CD4-positive, alpha-beta T cell (primary cell): ENCODE data around the gene THSD7B. TPM values are rescaled to one million over a fixed set of nuclear protein-coding genes. Genes with fewer than 3 reads are reported as not detected.

ENCODE experiments used
- ATAC-seq: fragments of 200-7000 bp; cut with Tn5 transposase; one replicate; pipeline ENCODE4 v1.10.0; 2022; ENCODE audit warnings: mild to moderate bottlenecking; ENCODE audit not compliant: poor library complexity
- CTCF ChIA-PET: fragments of 350-600 bp; sonication (Branson Sonifier 250); formaldehyde crosslinking; loops from one replicate; lab custom pipeline; 2021; ENCODE audit warnings: antibody characterized with exemption, inconsistent platforms; lab: Charles Lee
- POLR2A ChIA-PET: fragments of 350-600 bp; sonication (Branson Sonifier 250); formaldehyde crosslinking; loops from one replicate; lab custom pipeline; 2021; ENCODE audit warnings: antibody characterized with exemption, inconsistent platforms; lab: Charles Lee
- DNase-seq, 14 experiments: peaks; one replicate each; pipeline ENCODE4 v3.0.0-alpha.2; 2013 to 2020; ENCODE audit warnings: mixed read lengths in 2 of 14
- H3K27ac ChIP-seq, 2 donors: one replicate each; pipeline versions ENCODE4 v1.5.1 to v1.7.0; 2013; ENCODE audit warnings: low read length in 2 of 2, low read depth in 1 of 2, mild to moderate bottlenecking in 1 of 2
- H3K27me3 ChIP-seq, 2 experiments: 1 replicate in 1 of 2; 2 replicates in 1 of 2; pipeline versions ENCODE4 v1.6.1 to v1.7.0; 2013; ENCODE audit warnings: low read length in 2 of 2, control low read depth in 1 of 2, mild to moderate bottlenecking in 1 of 2, moderate library complexity in 1 of 2; ENCODE audit not compliant: insufficient read depth in 2 of 2, control insufficient read depth in 1 of 2
- H3K36me3 ChIP-seq: one replicate; pipeline ENCODE4 v1.6.1; 2013; ENCODE audit warnings: low read length, control low read depth; ENCODE audit not compliant: insufficient read depth
- H3K4me1 ChIP-seq: one replicate; pipeline ENCODE4 v1.6.1; 2013; ENCODE audit warnings: low read length, control low read depth; ENCODE audit not compliant: insufficient read depth
- H3K4me3 ChIP-seq: one replicate; pipeline ENCODE4 v1.5.1; 2013; ENCODE audit warnings: mild to moderate bottlenecking, low read length, moderate library complexity
- H3K9me3 ChIP-seq, 2 experiments: 1 replicate in 1 of 2; 2 replicates in 1 of 2; pipeline versions ENCODE4 v1.6.1 to v1.7.0; 2013; ENCODE audit warnings: low read length in 2 of 2, mild to moderate bottlenecking in 2 of 2, control low read depth in 1 of 2, moderate library complexity in 1 of 2; ENCODE audit not compliant: control insufficient read depth in 1 of 2, insufficient read depth in 1 of 2
- H3K27ac Mint-ChIP-seq: one replicate; pipeline ENCODE4 v1.8.0; 2020; ENCODE audit warnings: mixed read lengths
- H3K27me3 Mint-ChIP-seq: one replicate; pipeline ENCODE4 v1.8.0; 2021; ENCODE audit warnings: mixed read lengths
- H3K36me3 Mint-ChIP-seq: one replicate; pipeline ENCODE4 v1.8.0; 2021; ENCODE audit warnings: low read depth, mixed read lengths
- H3K4me1 Mint-ChIP-seq: one replicate; pipeline ENCODE4 v1.8.0; 2021; ENCODE audit warnings: low read depth, mixed read lengths
- H3K4me3 Mint-ChIP-seq: one replicate; pipeline ENCODE4 v1.8.0; 2020; ENCODE audit warnings: mild to moderate bottlenecking, mixed read lengths
- H3K9me3 Mint-ChIP-seq: one replicate; pipeline ENCODE4 v1.8.0; 2020; ENCODE audit warnings: mixed read lengths
- intact Hi-C, 2 experiments: fragments of 100-400 bp; cut with DNase I in 1 of 2; cut with micrococcal nuclease in 1 of 2; formaldehyde crosslinking; loops; one replicate each; pipeline versions ENCODE4 v1.15.1 to v1.9.0; 2023 to 2025; cut with DNase I, micrococcal nuclease
- total RNA-seq, 174 experiments: library from RNA in 2 of 174; stranded (reverse) in 2 of 174; gene quantifications; one replicate each; pipeline ENCODE4 v1.2.3 and lab custom pipeline; 2021 to 2026
- TF ChIP-seq, protein P1 (sequence below): fragments of 200-600 bp; IDR thresholded peaks from one replicate; pipeline ENCODE4 v1.8.0; 2022; ENCODE audit warnings: antibody characterized with exemption, mild to moderate bottlenecking

THSD7B gene
- total RNA-seq, 2 experiments from 2014 or later: not detected

DNA sequence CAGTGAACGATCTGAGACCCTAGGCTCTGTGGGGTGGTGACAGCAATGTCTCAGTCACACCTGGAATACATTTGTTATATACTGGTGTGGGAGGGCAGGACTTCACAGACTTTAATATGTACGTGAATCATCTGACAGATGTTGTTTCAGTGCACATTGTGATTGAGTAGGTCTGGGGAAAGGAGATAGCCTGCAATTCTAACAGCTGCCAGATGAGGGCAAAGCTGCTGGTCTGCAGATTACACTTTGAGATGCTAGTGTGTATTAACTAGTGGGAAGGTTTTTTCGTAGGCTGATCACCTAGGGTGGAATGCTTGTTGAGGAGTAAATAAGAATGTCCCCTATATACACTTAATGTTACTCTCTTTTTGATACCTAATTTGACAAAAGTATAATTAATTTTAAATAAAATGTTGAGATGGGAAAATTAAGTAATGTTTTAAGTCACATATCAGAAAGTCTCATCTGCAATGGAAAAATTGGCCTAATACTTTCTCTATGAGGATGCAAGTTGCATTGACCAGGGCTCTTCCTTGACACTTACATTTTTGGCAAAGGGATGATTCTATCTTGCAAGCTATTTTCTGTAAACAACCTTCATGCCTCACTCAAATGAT is 702.0 kb downstream of the THSD7B start:
- Histone ChIP-seq H3K27me3 (no peaks in the 10 kb centered on the region), H3K9me3 (no peaks in the 10 kb centered on the region), H3K36me3 (no peaks in the 10 kb centered on the region), H3K4me1 (no peaks in the 10 kb centered on the region), H3K27ac (no peak overlapping the region), H3K4me3 (no peak overlapping the region)
- TF ChIP-seq, protein P1, sequence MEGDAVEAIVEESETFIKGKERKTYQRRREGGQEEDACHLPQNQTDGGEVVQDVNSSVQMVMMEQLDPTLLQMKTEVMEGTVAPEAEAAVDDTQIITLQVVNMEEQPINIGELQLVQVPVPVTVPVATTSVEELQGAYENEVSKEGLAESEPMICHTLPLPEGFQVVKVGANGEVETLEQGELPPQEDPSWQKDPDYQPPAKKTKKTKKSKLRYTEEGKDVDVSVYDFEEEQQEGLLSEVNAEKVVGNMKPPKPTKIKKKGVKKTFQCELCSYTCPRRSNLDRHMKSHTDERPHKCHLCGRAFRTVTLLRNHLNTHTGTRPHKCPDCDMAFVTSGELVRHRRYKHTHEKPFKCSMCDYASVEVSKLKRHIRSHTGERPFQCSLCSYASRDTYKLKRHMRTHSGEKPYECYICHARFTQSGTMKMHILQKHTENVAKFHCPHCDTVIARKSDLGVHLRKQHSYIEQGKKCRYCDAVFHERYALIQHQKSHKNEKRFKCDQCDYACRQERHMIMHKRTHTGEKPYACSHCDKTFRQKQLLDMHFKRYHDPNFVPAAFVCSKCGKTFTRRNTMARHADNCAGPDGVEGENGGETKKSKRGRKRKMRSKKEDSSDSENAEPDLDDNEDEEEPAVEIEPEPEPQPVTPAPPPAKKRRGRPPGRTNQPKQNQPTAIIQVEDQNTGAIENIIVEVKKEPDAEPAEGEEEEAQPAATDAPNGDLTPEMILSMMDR: no peak
- CTCF ChIA-PET: no interaction called here
- DNase-seq (no peak), ATAC-seq (no peak)
- peaks cover 7% of the 10 kb centered on the region for H3K9me3 Mint-ChIP-seq
- no peaks in the 10 kb centered on the region for H3K4me1 Mint-ChIP-seq
- no peaks in the 10 kb centered on the region for H3K36me3 Mint-ChIP-seq
- H3K4me3 Mint-ChIP-seq: no peak overlapping the region
- no peaks in the 10 kb centered on the region for H3K27me3 Mint-ChIP-seq
- POLR2A ChIA-PET: no interaction called here
- H3K27ac Mint-ChIP-seq: no peak overlapping the region
- intact Hi-C loops: no loop called here

DNA sequence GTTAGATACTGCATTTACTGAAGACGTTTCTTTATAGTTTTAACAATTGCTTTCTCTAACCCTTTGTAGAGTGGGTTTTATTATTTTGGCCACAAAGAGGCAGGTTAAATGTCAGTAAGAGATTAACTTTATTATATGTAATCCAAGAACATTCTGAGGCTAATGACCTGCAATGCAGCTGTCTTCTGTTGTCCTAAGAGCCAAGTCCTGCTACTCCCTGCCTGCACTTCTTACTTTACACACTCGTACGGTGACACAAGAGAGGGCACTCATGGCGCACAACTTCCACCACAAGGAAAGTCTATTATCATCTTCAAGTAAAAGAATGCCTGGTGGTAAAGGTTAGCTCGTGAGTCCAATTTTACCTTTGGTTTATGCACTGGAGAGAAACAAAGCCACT is 727.9 kb downstream of the THSD7B start:
- Mint-ChIP-seq H3K9me3 (no peaks in the 10 kb centered on the region), H3K4me3 (no peak overlapping the region), H3K27me3 (no peaks in the 10 kb centered on the region), H3K36me3 (no peaks in the 10 kb centered on the region), H3K27ac (no peak overlapping the region), H3K4me1 (no peaks in the 10 kb centered on the region)
- no peak for DNase-seq
- ChIA-PET POLR2A (no interaction called here), CTCF (no interaction called here)
- no peak for ATAC-seq
- Histone ChIP-seq H3K27me3 (no peaks in the 10 kb centered on the region), H3K4me3 (no peak overlapping the region), H3K27ac (no peak overlapping the region), H3K9me3 (no peaks in the 10 kb centered on the region), H3K4me1 (no peaks in the 10 kb centered on the region), H3K36me3 (no peaks in the 10 kb centered on the region)
- TF ChIP-seq, protein P1: no peak
- intact Hi-C loops: no loop called here

DNA sequence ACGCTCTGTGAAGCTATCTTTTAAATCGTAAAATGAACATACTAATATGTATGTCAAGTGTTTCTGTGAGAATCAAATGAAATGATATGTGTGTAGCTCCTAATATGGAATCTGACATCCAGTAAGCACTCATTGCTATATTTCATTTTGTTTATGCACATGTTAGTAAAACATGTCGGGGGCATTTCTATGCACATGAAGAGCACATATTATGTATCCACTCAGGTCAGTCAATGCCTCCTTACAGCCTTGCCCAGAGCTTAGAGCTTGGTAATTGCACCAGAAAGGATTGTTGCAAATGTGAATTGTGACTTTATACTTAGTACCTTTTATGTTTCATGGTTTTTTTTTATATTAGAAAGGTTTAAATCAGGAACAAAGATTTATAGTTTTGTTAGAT is 735.3 kb downstream of the THSD7B start:
- Mint-ChIP-seq H3K36me3 (no peaks in the 10 kb centered on the region), H3K4me3 (no peak overlapping the region)

More for the DNA sequence above, 735.3 kb downstream of the THSD7B start:
- intact Hi-C loops: no loop called here
- TF ChIP-seq, protein P1: no peak
- ATAC-seq: no peak
- H3K9me3 ChIP-seq: no peaks in the 10 kb centered on the region
- DNase-seq: no peak
- no peak overlapping the region for H3K27ac ChIP-seq
- no peak overlapping the region for H3K27ac Mint-ChIP-seq
- CTCF ChIA-PET: no interaction called here
- POLR2A ChIA-PET: no interaction called here
- H3K27me3 Mint-ChIP-seq: no peaks in the 10 kb centered on the region
- no peaks in the 10 kb centered on the region for H3K4me1 ChIP-seq
- no peaks in the 10 kb centered on the region for H3K36me3 ChIP-seq
- peaks cover 4% of the 10 kb centered on the region for H3K9me3 Mint-ChIP-seq
- no peaks in the 10 kb centered on the region for H3K4me1 Mint-ChIP-seq
- no peak overlapping the region for H3K4me3 ChIP-seq
- H3K27me3 ChIP-seq: no peaks in the 10 kb centered on the region
